Hematopoietic multipotent progenitor cell treated with erythropoietin and hydrocortisone succinate and interleukin-3 and kit ligand, for 4 days (in vitro differentiated cells): ENCODE data around the gene CDK8.
"Not testable (repeated sequence)": the region's sequence is repeated elsewhere in the genome, so short reads cannot be mapped to it uniquely, and the experiment has no call there.

Experiments used
- DNase-seq: peaks from one replicate; pipeline ENCODE4 v3.0.0-alpha.2; 2015

The CDK8 gene

DNA sequence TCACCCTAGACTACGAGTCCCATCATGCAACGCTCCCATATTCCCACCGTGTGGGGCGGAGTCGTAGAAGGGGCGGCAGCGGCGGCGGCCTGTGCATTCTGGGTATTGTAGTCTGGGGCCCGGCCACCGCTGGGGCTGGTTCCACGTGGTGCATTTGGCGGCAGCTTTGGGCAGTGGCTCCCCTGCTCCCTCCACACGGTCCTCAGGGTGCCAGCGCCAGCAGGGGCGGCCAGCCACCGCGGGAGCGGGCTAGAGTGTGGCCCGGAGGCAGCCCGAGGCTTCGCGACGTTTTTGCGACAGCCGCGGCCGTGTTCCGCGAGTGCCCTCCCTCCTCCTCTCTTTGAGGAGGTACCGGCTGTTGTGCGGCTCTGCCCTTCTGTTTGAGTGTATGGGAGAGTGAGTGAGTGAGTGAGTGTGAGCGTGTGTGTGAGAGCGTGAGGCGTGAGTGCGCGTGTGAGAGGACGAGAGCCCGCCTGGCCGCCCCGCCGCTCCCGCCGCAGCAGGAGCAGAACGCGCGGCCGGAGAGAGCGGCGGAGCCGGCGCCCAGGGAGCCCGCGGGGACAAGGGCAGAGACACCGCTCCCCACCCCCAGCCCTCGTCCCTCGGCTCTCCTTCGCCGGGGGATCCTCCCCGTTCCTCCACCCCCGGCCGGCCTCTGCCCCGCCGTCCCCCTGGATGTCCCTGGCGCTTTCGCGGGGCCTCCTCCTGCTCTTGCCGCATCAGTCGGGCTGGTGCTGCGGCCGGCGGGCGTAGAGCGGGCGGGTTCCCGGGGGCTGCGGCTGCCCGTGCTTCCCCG lies at the start of gene CDK8:
TSS of gene CDK8 (plus strand) at position 343 of the 796 bp plus-strand sequence. CDS start 513 bp downstream, outside the sequence.
- peak; percentile 95 for DNase-seq

DNA sequence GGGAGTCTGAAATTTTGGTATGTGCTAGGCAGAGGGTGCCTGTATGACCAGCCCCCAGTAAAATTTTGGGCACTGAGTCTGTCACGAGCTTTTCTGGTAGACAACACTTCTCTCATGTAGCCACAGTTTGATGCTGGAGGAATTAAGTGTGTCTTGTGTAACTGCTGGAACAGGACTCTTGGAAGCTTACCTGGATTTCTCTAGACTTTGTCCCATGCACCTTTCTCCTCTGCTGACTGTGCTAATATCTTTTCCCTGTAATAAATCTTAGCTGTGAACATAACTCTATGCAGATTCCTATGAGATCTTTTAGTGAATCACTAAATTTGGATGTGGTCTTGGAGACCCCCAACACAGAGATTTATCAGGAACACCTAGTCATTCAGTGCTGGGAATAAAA lies 45.6 kb upstream of the CDK8 start:
- DNase-seq: no peak

DNA sequence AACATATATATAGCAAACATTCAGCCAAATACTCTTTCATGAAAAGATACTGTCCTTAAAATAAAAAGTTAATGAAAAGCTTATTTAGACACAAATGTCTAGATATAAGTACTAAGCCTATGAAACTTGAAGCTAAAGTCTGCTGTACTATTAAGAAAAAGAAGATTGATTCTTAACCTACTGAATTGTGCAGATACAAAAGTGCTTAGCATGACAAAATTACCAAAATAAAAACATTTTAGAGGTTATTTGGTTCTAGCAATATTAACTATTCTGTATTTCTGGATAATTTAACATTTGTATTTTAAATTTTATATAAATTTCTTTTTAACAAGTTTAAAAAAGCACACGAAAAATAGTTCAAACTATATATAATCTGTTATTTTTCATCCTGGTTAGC lies 40.6 kb upstream of the CDK8 start:
- no peak for DNase-seq

DNA sequence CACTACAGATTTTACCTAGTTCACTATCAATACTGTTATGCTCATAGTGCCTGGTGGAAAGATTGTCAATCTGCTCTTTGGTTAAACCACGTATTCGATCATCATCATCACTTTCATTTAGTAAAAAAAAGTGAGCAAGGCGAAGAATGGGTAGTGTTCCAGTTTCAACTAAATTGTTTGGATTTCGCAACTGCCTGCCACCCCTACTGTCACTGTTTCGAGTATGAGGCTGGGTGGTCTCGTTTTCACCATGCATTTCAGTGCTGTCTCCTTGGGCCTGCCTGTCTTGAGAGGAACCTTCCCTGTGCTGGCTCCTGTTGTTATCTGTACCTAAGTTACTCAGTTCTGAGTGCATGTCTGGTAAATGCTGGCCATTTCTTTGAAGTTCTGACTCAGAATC lies 39.9 kb upstream of the CDK8 start:
- no peak for DNase-seq

DNA sequence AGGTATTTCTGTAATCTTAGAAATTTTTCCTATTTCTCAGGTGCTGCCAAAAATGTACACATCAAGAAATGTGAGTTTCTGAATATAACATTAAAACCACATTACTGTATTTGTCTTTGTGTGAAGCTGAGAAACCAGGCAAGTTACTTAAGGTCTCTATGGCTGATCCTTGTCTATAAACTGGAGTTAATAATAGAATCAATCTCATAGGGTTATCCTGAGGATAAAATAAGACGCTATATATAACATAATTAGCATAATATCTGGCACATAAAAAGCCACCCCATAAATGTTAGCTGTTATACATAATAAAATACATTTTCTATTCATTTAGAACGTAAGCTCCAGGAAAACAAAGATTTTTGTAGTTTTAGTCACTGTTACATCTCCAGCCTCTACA lies 37.9 kb upstream of the CDK8 start:
- DNase-seq: no peak

DNA sequence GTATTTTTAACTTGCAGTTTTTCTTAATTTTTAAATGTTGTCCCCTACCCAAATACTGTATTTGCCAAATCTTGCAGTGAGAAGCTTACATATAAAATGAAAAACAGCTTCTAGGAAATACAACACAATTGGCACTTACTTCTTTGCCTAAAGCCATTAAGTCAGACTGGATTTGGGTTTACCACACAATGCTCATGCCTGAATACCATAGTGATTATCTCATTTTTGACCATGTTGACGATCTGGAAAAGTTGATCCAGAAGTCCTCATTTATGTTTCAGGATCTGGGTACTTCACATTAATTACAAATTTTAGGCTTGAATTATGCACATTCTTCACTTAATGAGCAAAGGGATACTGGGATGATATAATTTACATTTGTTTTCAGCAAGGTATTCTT lies 34.2 kb upstream of the CDK8 start:
- no peak for DNase-seq

DNA sequence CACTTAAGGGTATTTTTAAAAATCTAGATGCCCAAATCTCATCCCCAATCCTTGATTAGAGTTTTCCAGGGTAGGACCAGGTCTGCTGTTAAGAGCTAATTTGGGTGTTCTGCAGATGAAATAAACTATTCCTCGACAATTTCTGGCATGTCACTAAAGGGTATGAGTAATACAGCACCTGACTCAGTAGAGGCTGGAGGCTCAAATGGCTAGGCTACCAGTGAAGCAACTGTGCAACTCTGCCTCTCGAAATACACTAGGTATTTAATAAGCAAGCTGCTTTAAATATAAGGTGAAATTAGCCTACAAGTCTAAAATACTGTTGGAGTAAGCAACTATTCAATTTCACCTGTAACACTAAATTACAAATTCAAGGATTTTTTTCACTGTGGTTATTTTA lies 33.4 kb upstream of the CDK8 start:
- peak; percentile 13 for DNase-seq

DNA sequence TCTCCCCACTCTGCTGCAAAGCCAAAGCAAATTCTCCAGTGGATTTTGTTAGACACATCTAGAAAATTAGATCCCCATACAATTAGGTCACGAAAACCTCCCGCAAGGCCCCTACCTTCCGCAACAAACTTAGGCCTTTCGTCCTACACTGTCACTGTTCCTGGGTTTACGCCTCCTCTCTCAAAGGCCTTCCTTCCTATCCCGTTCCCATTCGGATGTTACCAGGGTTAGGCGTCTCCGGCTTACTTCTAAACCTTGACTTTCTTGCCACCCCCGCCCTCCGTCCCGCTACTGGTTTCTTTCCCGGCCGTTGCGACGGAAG lies 32.6 kb upstream of the CDK8 start:
- no peak for DNase-seq

DNA sequence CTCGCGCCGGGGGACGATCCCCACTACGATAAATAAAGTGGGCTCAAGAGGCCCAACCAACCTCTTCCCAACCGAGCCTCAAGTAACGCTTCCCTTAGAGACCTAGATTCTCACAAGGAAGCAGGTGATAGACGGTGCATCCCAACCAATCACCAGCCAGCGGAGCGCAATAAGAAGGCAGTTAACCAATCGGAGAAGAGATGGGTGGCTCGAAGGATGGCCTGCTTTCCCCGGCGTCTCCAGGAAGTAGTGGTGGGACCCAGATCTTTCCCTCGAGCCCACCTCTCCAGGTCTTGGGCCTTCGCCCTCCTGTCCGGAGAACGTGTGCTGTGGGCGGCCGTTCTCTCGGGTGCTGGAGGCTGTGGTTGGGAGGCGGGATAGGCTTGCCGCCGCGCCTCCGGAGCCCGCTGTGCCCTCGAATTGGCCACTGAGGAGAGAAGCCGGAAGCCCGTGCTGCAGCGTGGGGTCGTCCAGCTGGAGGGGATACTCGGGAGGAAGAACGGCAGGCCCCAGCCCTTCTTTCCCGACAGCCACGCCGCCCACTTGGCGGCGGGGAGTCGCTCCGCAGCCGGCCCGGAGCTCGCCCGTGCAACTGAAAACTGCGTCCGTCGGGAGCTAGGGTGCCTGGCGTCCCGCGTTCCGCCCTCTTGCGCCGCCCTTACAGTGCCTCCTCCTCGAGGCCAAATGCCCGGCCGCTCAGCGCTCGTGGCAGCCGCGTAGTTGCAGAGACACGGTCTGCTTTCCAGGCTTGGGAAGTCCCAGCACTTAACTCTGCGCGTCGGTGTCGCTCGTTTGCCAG lies 32.0 kb upstream of the CDK8 start, which contains the start of gene RNF6:
TSS of gene RNF6 (minus strand) at position 594 of the 799 bp plus-strand sequence. CDS start 2,665 bp downstream, outside the sequence.
- peak; percentile 99 for DNase-seq

DNA sequence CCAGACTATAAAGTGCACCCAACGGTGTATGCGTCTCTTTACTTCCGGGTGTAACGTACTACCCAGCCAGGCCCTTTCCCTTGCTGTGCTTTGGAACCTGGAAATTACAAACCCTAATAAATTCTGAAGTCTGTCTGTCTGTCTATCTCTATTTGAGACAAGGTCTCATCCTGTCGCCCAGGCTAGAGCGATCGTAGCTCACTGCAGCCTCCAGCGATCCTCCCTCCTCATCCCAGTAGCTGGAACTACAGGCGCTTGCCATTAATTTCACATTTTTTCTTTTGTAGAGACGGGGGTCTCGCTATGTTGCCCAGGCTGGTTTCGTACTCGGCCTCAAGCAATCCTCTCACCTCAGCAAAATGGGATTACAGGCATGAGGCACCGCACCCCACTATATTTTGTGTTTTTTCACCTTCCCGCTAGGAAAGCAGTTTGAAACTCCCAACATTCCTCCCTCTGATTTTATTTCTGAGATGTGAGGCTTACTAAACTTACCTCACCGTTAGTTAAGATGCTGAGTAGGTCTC lies 31.3 kb upstream of the CDK8 start:
- DNase-seq: no peak

DNA sequence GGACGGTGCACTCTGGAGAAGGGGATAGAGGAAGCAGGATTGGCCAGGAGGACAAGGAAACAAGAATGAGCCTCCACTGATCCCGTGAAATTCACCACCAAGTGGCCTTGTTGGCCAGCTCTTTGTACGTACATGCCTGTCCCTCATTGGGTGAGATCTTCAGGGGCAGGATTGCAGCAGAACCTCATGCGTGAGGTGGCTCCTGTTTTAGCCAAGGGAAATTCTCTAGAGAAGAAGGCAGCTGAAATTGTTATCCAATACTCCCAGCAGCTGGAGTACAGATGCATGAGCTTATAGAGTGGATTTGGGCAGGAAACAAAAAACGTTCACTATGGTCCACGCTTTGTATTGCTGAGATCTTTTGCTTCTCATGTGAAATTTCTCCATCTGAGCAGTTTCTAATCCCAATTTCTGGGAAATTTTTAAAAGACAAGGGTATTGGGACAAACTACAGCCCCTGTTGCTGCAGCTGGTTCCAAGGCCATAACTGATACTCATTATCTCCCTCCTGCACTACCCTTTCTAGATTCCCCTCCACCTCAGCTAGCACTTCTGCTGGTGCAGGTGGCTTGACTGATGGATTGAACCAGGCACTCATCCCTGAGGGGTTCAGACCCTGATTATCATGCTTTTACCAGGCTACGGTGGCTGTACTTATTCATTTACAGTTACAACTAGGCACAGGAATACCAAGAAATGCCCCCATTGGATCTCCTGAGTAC lies 27.9 kb upstream of the CDK8 start:
- no peak for DNase-seq

DNA sequence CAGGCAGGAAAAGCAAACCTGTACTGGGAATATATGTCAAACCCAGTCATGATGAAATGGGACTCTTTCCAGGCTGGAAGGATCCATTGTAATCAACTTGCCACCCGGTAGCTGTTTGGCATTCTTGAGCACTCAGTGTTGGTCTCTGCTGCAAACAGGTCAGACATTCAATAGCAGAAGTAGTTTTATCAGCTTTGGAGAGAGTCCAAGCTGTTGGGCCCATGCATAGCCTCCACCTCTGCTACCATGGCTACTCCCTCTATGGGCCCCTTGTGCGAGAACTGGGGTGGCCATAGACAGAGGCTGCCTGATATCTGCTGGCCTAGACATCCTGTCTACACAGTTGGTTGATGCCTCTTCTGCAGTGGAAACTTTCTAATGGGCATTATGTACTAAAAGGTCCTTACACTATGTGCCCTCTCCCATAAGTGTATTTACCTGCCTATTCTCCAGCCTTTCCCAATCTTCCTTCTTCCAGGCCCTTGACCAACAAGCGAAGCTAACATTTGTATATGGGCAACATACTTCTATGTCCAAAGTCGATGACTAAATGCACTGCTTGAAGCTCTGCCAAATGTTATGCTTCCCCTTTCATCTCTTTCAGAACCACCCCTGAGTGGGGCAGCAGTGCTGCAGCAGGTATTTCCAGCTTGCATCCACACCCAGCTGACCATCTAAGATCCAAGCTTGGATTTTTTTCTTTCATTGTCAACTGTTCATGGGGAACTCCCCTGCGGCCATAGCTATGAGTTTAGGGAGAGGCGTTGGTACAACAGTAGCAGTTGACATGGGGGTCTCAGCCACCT lies 26.6 kb upstream of the CDK8 start:
- DNase-seq: peak; percentile 62

DNA sequence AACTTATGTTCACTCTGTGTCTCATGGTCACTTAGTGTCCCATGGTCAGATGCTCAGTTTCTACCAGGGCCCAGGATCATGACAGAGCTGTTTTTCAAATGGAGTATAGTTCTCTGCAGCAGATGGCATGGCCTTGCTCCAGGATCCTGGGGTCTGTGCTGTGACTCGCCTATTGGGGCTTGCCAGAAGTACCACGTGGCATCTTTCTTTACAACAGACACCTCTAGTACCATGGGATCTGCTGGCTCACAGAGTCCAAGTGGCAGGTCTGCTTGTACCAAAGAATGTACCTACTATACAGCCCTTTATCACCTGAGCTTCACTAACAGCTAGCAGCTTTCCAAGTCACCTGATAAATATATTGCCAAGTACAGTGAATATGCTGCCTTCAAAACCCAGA lies 25.8 kb upstream of the CDK8 start:
- DNase-seq: no peak

DNA sequence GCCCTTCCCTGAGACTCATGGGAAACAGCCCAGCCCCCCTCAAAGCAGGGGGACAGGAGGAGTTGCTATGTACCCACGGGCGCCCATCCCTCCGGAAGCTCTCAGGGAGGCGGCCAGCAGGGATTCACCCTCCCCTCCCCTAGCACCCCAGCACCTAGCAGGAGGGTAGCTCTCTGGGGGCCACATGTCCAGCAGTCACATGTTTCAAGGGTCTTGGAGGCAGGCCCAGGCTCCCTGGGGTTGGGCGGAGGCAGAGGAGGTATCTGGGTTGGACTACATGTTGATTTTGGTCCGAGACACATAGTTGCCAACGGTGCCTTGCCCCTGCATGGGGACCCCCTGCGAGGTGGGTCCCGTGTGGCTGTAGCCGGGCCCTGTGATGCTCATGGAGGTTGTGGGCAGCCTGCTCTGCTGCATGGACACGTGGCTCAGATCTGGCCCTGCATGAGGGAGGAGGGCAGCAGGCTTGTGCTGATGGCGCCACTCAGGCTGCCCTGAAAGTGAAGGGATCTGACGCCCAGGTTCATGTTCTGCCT lies 24.8 kb upstream of the CDK8 start:
- DNase-seq: no peak

DNA sequence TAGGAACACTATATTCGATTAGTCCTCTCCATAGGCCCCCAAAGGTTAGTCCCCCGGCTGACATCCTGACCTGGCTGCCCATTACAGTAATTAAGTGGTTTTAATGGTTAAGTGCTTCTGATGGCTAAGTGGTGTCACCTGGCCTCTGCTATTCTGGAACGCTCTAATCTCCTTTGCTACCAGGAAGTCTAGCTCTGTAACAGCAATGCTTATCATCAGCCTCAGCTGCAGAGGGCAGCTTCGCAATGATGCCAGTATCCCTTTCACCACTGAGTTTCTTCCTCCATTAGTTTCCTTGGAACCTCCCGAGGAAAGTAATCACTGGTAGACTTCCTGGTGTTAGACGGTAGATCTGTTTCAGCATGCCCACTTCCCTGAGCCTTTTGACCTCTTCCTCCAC lies 23.2 kb upstream of the CDK8 start:
- no peak for DNase-seq

DNA sequence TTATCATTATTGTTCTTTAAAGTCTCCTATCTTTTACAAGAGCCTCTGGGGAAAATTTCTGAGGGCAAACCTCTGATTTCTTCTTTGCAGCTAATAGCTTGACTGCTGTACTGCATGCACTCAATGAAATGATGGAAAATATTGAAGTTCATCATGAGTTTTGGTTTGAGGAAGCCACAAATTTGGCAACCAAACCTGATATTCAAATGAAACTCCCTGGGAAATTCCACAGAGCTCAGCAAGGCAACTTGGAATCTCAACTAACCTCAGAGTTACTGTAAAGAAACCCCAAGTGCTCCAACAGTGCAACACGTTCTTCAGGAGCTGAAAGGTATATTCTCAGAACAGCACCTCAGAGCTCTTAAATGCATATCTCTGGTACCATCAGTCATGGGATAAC lies 17.6 kb upstream of the CDK8 start:
- DNase-seq: no peak

DNA sequence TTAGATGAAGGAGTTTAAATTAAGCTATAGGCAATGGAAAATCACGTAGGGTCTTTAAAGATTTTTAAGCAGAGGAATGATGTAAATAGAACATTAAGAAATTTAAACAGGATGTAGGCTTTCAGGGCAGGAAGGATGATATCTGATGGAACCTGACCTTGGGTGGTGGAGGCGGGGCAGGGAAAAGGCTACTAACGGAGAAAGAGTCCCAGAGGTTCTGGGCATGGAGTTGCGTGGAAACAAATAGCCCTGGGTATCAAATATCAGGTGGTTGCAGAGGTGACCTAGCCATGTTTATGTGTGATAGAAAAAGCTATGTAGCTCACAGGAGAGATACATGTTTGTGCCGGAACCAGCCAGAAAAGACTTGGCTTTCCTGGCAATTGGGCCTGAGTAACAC lies 7.8 kb upstream of the CDK8 start:
- DNase-seq: no peak

DNA sequence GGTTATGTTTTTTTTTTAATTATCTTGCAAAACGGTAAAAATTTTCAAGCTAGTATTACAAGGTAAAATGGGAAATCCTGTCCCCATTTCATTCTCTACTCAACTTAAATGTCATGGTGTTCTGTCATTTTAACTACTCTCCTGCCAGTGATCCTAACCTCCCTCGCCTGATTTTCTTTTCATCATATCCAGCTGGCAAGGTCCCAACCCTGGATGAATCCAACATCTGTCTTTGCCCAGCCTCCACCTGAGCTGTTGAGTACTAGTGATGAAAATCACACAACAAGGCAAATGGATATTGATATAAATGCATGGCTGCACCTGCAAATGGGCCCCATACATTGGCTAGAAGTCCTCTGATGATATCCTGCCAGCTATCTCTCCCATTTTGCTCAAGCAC lies 6.9 kb upstream of the CDK8 start:
- no peak for DNase-seq

DNA sequence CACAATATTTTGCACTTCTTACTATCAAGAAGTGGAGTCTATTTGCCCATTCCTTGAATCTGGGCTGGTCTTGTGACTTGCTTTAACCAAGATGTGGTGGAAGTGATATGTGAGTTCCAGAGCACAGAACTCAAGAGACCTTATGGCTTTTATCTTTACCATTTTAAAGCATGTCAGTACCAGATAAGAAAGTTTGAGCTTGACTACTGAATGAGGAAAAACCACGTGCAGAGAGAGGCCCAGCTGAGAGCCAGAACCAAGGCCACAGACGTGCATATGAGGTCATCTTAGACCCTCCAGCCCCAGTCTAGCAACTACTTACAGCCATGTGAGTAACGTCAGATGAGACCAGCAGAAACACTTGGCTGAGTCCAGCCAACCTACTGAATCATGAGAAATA lies 6.3 kb upstream of the CDK8 start:
- peak; percentile 91 for DNase-seq

DNA sequence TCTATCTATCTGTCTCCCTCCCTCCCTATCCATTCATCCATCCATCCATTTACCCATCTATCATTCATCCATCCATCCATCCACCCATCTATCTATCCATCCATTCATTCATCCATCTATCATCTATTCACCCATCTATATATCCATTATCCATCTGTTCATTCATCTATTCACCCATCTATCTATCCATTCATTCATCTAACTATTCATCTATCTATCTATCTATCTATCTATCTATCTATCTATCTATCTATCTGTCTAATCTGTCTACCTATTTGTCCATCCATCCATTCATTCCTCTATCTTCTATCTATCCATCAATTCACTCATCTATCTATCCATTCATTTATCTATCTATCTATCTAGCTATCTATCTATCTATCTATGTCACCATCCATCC lies 4.4 kb upstream of the CDK8 start:
- no peak for DNase-seq

DNA sequence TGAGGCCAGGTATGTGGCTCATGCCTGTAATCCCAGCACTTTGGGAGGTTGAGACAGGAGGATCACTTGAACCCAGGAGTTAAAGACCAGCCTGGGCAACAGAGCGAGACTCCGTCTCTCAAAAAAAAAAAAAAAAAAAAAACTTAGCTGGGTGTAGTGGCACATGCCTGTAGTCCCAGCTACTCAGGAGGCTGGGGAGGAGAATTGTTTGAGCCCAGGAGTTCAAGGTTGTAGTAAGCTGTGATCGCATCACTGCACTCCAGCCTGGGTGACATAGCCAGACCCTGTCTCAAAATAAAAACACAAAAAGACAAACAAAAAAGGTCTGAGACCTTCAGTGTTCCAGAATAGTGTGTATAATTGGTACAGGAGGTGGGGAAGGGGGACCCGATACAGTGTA lies 1.9 kb upstream of the CDK8 start:
- DNase-seq: not testable (repeated sequence)

DNA sequence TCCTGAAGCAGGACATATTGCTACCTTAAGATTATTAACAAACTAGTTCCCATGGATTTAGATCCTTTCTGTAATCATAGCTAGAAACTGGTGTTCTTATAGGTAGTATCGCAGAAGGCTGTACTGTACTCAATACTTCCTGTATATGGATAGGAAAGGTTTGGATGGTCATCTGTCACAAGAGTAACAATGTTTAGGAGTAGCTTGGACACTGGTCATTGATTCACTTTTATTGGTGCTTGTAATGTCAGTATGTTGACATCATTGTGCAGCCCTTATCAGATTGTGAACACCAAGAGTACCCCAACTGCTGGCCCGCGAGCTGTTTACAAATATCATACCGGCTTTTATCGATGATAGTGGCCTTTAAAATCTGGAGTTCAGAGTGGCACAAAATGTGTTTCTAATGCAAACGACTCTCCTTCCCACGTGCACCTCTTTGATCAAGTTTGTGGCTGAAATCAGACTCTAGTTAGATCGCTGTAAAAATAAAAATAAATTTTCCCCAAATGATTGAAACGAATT lies 605 bp upstream of the CDK8 start:
- no peak for DNase-seq
